SK-N-SH (cell line): ENCODE results near the gene POP7. TPM values are rescaled to one million over a fixed set of nuclear protein-coding genes. Genes with fewer than 3 reads are reported as not detected.
A peak's percentile ranks its signal among the peaks of the same experiment; 100 is the strongest.

Source experiments
- CTCF ChIA-PET: fragments of 300-600, 350-600 bp; formaldehyde crosslinking; extraction: SDS; loops from one replicate; lab custom pipeline; 2021; lab: Yijun Ruan, JAX
- POLR2A ChIA-PET: fragments of 350-600 bp; sonication (Branson Sonifier 250); formaldehyde crosslinking; extraction: SDS; loops from one replicate; lab custom pipeline; 2020; ENCODE audit warnings: antibody characterized with exemption, inconsistent platforms; lab: Yijun Ruan, JAX
- DNase-seq: peaks from one replicate; pipeline ENCODE4 v3.0.0; 2012
- H2AFZ ChIP-seq: fragments of 200-600 bp; sonication (generic); 2 replicates; pipeline ENCODE4 v1.8.1; 2016; ENCODE audit warnings: antibody characterized with exemption, mild to moderate bottlenecking, low read depth
- H3F3A ChIP-seq: fragments of 200-600 bp; sonication (generic); replicated peaks from 2 replicates; pipeline ENCODE3; 2016; ENCODE audit warnings: antibody characterized with exemption, mild to moderate bottlenecking; ENCODE audit not compliant: insufficient read depth
- H3K27ac ChIP-seq, 2 experiments: fragments of 200-500 bp in 1 of 2; fragments of 200-600 bp in 1 of 2; sonication (Bioruptor generic) in 1 of 2; sonication (generic), shearing (Covaris generic) in 1 of 2; 2 replicates each; pipeline versions ENCODE4 v1.5.1 to v1.6.1; 2014 to 2016; ENCODE audit warnings: low read depth in 2 of 2, inconsistent platforms in 1 of 2, low read length in 1 of 2, mild to moderate bottlenecking in 1 of 2, mixed read lengths in 1 of 2
- H3K27me3 ChIP-seq: fragments of 200-600 bp; sonication (generic), shearing (Covaris generic); 2 replicates; pipeline ENCODE4 v1.6.1; 2016; ENCODE audit warnings: mixed run types; ENCODE audit not compliant: insufficient read depth
- H3K36me3 ChIP-seq, 2 experiments: fragments of 200-500 bp in 1 of 2; fragments of 200-600 bp in 1 of 2; sonication (Bioruptor generic) in 1 of 2; sonication (generic) in 1 of 2; replicated peaks in 1 of 2; 2 replicates each; pipeline versions ENCODE3 to v1.5.1; 2014 to 2016; ENCODE audit warnings: low read length in 1 of 2, mild to moderate bottlenecking in 1 of 2; ENCODE audit not compliant: insufficient read depth in 2 of 2, control insufficient read depth in 1 of 2
- H3K4me1 ChIP-seq, 2 experiments: fragments of 200-500 bp in 1 of 2; fragments of 200-600 bp in 1 of 2; sonication (Bioruptor generic) in 1 of 2; sonication (generic), shearing (Covaris generic) in 1 of 2; 2 replicates each; pipeline versions ENCODE4 v1.5.1 to v1.6.1; 2014 to 2016; ENCODE audit warnings: low read depth in 1 of 2, low read length in 1 of 2, mixed run types in 1 of 2; ENCODE audit not compliant: insufficient read depth in 2 of 2, control insufficient read depth in 1 of 2
- H3K4me2 ChIP-seq: fragments of 200-600 bp; sonication (generic), shearing (Covaris generic); 2 replicates; pipeline ENCODE4 v1.6.1; 2017; ENCODE audit warnings: mixed run types
- H3K4me3 ChIP-seq, 2 experiments: fragments of 200-500 bp in 1 of 2; fragments of 200-600 bp in 1 of 2; sonication (Bioruptor generic) in 1 of 2; sonication (generic), shearing (Covaris generic) in 1 of 2; 2 replicates each; pipeline versions ENCODE4 v1.5.1 to v1.8.1; 2014 to 2016; ENCODE audit warnings: low read depth in 2 of 2, inconsistent platforms in 1 of 2, low read length in 1 of 2, mild to moderate bottlenecking in 1 of 2, mixed read lengths in 1 of 2, moderate library complexity in 1 of 2
- H3K79me2 ChIP-seq: fragments of 200-600 bp; sonication (generic); 2 replicates; pipeline ENCODE4 v1.8.1; 2017; ENCODE audit warnings: mild to moderate bottlenecking; ENCODE audit not compliant: insufficient read depth
- H3K9ac ChIP-seq: fragments of 200-600 bp; sonication (generic); 2 replicates; pipeline ENCODE4 v1.6.1; 2017; ENCODE audit warnings: mixed run types
- H3K9me2 ChIP-seq: fragments of 200-600 bp; sonication (generic); 2 replicates; pipeline ENCODE4 v1.6.1; 2017; ENCODE audit warnings: mixed run types
- H3K9me3 ChIP-seq: fragments of 200-600 bp; sonication (generic); 2 replicates; pipeline ENCODE4 v1.6.1; 2017; ENCODE audit warnings: mixed run types, mild to moderate bottlenecking, moderate library complexity
- H4K20me1 ChIP-seq: fragments of 200-600 bp; sonication (generic); 2 replicates; pipeline ENCODE4 v1.6.1; 2017; ENCODE audit warnings: mild to moderate bottlenecking, mixed run types; ENCODE audit not compliant: insufficient read depth
- CHD2 ChIP-seq: fragments of 150-350 bp; IDR thresholded peaks from 2 replicates; pipeline ENCODE4 v1.6.1; 2018; ENCODE audit warnings: low read length; ENCODE audit not compliant: partially characterized antibody
- FOXJ3 ChIP-seq: sonication (generic); formaldehyde crosslinking; IDR thresholded peaks from 2 replicates; pipeline ENCODE4 v1.5.1; 2020; ENCODE audit warnings: mild to moderate bottlenecking, missing genetic modification reagents
- MXI1 ChIP-seq: IDR thresholded peaks from 2 replicates; pipeline ENCODE4 v1.6.1; 2012; ENCODE audit warnings: mild to moderate bottlenecking, low read depth, low read length, improper control_type of control experiment
- RAD21 ChIP-seq: IDR thresholded peaks from 2 replicates; pipeline ENCODE4 v1.6.1; 2012; ENCODE audit warnings: mild to moderate bottlenecking, low read length
- RCOR1 ChIP-seq: fragments of 150-350 bp; IDR thresholded peaks from 2 replicates; pipeline ENCODE4 v1.6.1; 2017; ENCODE audit warnings: antibody characterized with exemption, low read length
- SIN3A ChIP-seq: IDR thresholded peaks from 2 replicates; pipeline ENCODE4 v1.6.1; 2012; ENCODE audit warnings: low read depth, mild to moderate bottlenecking, low read length, moderate library complexity, borderline replicate concordance
- SMC3 ChIP-seq: IDR thresholded peaks from 2 replicates; pipeline ENCODE4 v1.6.1; 2012; ENCODE audit warnings: low read depth, low read length, improper control_type of control experiment
- TCF12 ChIP-seq: IDR thresholded peaks from 2 replicates; pipeline ENCODE4 v1.4.0; 2012
- YY1 ChIP-seq: IDR thresholded peaks from 2 replicates; pipeline ENCODE4 v1.4.0; 2012; ENCODE audit warnings: low read depth, mild to moderate bottlenecking
- WGBS: methylation state at CpG from one replicate; pipeline ENCODE4 v1.1.6; 2017; ENCODE audit warnings: low lambda C conversion rate; 5-methylcytosine and 5-hydroxymethylcytosine counted together
- polyA plus RNA-seq, 3 experiments: library from polyadenylated mRNA; depleted of rRNA; stranded (reverse); fragments of >200 nt; gene quantifications; 2 replicates each; pipeline ENCODE4 v1.2.3, GENCODE V29; 2012
- TF ChIP-seq, protein P1 (sequence below): fragments of 200-600 bp; sonication (generic); IDR thresholded peaks from 2 replicates; pipeline ENCODE4 v1.6.1; 2017; ENCODE audit warnings: antibody characterized with exemption, mild to moderate bottlenecking, moderate library complexity
- TF ChIP-seq, protein P2 (sequence below): fragments of 150-350 bp; IDR thresholded peaks from 2 replicates; pipeline ENCODE4 v1.6.1; 2017; ENCODE audit warnings: antibody characterized with exemption, low read length, low read depth, borderline replicate concordance
- TF ChIP-seq, protein P3 (sequence below): IDR thresholded peaks from 2 replicates; pipeline ENCODE4 v1.4.0; 2012; ENCODE audit warnings: low read depth

The POP7 gene
- polyA plus RNA-seq, 1 of the 3 experiments (the other 2 are of a cell fraction), result 81.8 TPM

DNA sequence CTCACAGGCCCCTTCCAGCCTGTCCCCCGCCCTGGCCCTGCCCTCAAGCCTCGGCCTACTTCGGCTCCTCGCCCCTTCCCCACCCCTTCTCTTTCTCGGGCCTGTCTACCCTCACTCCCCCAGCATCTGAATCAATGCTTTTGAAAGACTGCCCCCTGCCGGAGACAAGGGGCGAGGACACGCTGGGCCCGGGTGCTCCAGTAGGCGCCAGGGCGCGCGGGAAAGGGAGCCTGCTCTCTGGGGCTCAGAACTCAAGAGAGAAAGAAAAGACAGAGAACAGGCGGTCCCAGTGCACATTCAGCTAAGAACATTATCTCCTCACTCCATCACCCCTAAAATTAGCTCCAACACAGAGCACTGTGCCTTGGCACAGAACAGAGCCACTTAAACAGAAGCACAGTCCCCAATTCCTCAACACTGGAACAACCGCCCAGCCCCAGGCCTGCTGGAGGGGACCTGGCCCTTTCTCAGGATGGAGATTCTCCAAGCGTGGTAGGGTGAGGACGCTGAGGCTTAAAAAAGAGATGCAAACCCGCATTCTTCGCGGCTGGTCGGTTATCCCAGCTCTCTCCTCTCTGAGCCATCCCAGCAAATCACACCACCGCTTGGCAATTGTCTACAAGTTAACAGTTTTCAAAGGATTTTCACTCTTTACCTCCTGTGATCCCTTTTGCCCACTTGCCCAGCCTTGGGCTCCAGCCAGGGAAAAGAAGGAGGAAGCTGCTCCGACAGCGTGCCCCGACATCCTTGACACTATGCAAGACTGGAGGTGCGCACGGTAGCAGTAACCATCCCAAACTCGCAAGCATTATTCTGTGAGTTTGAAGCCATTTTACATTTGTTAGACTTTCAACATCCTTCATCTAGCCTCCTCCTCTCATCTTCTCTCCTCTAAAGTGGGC is 14.0 kb upstream of the POP7 start:
- H3K36me3 ChIP-seq, result peaks cover 6 to 25% of the 10 kb centered on the region in 2 experiments
- peak overlapping the region; percentile 66 to 87 for H3K4me3 ChIP-seq
- peak; percentile 98 for DNase-seq
- H2AFZ ChIP-seq, result no peak overlapping the region
- no peaks in the 10 kb centered on the region for H3K9me2 ChIP-seq
- H4K20me1 ChIP-seq, result peaks cover 52% of the 10 kb centered on the region
- H3K4me1 ChIP-seq, result peaks cover 18 to 23% of the 10 kb centered on the region in 2 experiments
- no peaks in the 10 kb centered on the region for H3K27me3 ChIP-seq
- H3F3A ChIP-seq, result peaks cover 25% of the 10 kb centered on the region
- H3K9me3 ChIP-seq, result no peaks in the 10 kb centered on the region
- CTCF ChIA-PET, result interaction anchor here (0.5 to 11.0 kb wide), 76 partner anchors 8 to 966 kb away, joined by 3 to 227 read pairs (median 5); partner anchors contain the start of genes ACTL6B, AGFG2, EPHB4 and EPO
- peak overlapping the region; percentile 99 for H3K4me2 ChIP-seq
- POLR2A ChIA-PET, result interaction anchor here (0.6 to 2.9 kb wide), 7 partner anchors 9 to 435 kb away, joined by 3 to 14 read pairs (median 6); partner anchors contain the start of gene SERPINE1
- TF ChIP-seq, protein P1, sequence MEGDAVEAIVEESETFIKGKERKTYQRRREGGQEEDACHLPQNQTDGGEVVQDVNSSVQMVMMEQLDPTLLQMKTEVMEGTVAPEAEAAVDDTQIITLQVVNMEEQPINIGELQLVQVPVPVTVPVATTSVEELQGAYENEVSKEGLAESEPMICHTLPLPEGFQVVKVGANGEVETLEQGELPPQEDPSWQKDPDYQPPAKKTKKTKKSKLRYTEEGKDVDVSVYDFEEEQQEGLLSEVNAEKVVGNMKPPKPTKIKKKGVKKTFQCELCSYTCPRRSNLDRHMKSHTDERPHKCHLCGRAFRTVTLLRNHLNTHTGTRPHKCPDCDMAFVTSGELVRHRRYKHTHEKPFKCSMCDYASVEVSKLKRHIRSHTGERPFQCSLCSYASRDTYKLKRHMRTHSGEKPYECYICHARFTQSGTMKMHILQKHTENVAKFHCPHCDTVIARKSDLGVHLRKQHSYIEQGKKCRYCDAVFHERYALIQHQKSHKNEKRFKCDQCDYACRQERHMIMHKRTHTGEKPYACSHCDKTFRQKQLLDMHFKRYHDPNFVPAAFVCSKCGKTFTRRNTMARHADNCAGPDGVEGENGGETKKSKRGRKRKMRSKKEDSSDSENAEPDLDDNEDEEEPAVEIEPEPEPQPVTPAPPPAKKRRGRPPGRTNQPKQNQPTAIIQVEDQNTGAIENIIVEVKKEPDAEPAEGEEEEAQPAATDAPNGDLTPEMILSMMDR, result peak; percentile 98
- TF ChIP-seq MXI1 (peak; percentile 69; the same call in 1 of the 2 replicates), SIN3A (peak; percentile 75; the same call in 1 of the 2 replicates), FOXJ3 (CRISPR knock-in tag) (no peak), CHD2 (peak; percentile 43), TCF12 (no peak), RAD21 (peak; percentile 89), SMC3 (peak; percentile 84), RCOR1 (0 out of 2 replicates have a peak, but pooled peaks have one; percentile 22)
- TF ChIP-seq, protein P2, sequence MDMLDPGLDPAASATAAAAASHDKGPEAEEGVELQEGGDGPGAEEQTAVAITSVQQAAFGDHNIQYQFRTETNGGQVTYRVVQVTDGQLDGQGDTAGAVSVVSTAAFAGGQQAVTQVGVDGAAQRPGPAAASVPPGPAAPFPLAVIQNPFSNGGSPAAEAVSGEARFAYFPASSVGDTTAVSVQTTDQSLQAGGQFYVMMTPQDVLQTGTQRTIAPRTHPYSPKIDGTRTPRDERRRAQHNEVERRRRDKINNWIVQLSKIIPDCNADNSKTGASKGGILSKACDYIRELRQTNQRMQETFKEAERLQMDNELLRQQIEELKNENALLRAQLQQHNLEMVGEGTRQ, result no peak
- TF ChIP-seq, protein P3, sequence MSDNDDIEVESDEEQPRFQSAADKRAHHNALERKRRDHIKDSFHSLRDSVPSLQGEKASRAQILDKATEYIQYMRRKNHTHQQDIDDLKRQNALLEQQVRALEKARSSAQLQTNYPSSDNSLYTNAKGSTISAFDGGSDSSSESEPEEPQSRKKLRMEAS, result peak; percentile 67; the same call in 1 of the 2 replicates
- H3K9ac ChIP-seq, result peak overlapping the region; percentile 92; the same call in 1 of the 2 replicates
- 40% methylated on average over 28 of the region's 28 CpGs for WGBS
- H3K79me2 ChIP-seq, result peaks cover 55% of the 10 kb centered on the region
- H3K27ac ChIP-seq, result peak overlapping the region in 1 of 2 experiments; percentile 43; a peak in 2 of 4 replicates

DNA sequence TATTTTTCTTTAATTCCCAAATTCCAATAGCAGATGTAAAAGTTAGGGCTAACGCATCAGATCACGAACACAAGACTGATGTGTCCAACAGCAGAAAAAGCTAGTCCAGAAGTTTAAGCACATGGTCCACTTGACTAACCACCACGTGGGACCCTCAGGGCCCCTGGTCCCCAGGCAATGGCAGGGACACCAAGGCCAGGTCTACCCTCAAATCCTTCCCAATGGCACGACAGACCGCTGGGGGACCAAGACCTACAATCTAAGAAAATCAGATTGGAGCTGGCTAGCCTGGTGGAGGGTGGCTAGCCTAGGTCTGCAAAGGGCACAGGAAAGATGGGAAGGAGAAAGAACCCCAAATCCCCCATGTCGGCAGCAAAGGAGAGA is 13.4 kb upstream of the POP7 start:
- Histone ChIP-seq H3K27me3 (no peaks in the 10 kb centered on the region), H4K20me1 (peaks cover 52% of the 10 kb centered on the region), H3K4me2 (peak overlapping the region; percentile 99), H3K79me2 (peaks cover 55% of the 10 kb centered on the region), H2AFZ (no peak overlapping the region), H3K27ac (peak overlapping the region in 1 of 2 experiments; percentile 32; a peak in 1 of 4 replicates), H3K9me2 (no peaks in the 10 kb centered on the region), H3F3A (peaks cover 29% of the 10 kb centered on the region), H3K4me3 (peak overlapping the region; percentile 66 to 87), H3K9me3 (no peaks in the 10 kb centered on the region), H3K9ac (peak overlapping the region; percentile 92), H3K36me3 (peaks cover 3 to 19% of the 10 kb centered on the region in 2 experiments), H3K4me1 (peaks cover 18 to 23% of the 10 kb centered on the region in 2 experiments)
- 65% methylated on average over 6 of the region's 6 CpGs for WGBS
- POLR2A ChIA-PET, result interaction anchor here (0.6 to 2.9 kb wide), 6 partner anchors 9 to 434 kb away, joined by 3 to 14 read pairs (median 9); partner anchors contain the start of genes SERPINE1 and ZCWPW1
- no peak for DNase-seq
- CTCF ChIA-PET, result interaction anchor here (0.5 to 11.0 kb wide), 52 partner anchors 8 to 966 kb away, joined by 3 to 227 read pairs (median 6); partner anchors contain the start of genes ACTL6B, AGFG2, EPHB4 and FBXO24
- TF ChIP-seq YY1 (no peak), MXI1 (peak; percentile 54; the same call in 1 of the 2 replicates)
